H1 (cell line): Measurements from ENCODE around the gene VIPR2. TPM values are rescaled to one million over a fixed set of nuclear protein-coding genes. Genes with fewer than 3 reads are reported as not detected.

Source experiments
- CTCF ChIA-PET: fragments of 300-600 bp; sonication (Branson Sonifier 250); formaldehyde crosslinking; loops from one replicate; lab custom pipeline; 2021; ENCODE audit not compliant: partially characterized antibody; lab: Charles Lee
- POLR2A ChIA-PET: fragments of 300-600 bp; sonication (Branson Sonifier 250); formaldehyde crosslinking; loops from one replicate; lab custom pipeline; 2021; ENCODE audit warnings: inconsistent platforms; ENCODE audit not compliant: partially characterized antibody; lab: Charles Lee
- DNase-seq, 2 experiments: peaks; one replicate each; pipeline versions ENCODE4 v3.0.0 to v3.0.0-alpha.2; 2010 to 2022; ENCODE audit warnings: low spot score in 2 of 2, low read depth in 1 of 2, mixed read lengths in 1 of 2
- FAIRE-seq: peaks from 2 replicates; lab custom pipeline; 2011; peaks lifted over from hg19 to GRCh38; lab: Jason Lieb, UNC
- H2AFZ ChIP-seq: 2 replicates; pipeline ENCODE4 v1.8.1; 2012; ENCODE audit warnings: low read length, inconsistent platforms
- H2AK5ac ChIP-seq: 2 replicates; pipeline ENCODE4 v1.6.1; 2013; ENCODE audit warnings: low read depth, low read length
- H2BK120ac ChIP-seq: replicated peaks from 2 replicates; pipeline ENCODE3; 2013; ENCODE audit warnings: low read depth, low read length, inconsistent platforms
- H2BK12ac ChIP-seq: 2 replicates; pipeline ENCODE4 v1.6.1; 2013; ENCODE audit warnings: low read depth, low read length
- H2BK15ac ChIP-seq: 2 replicates; pipeline ENCODE4 v1.6.1; 2013; ENCODE audit warnings: low read length
- H2BK20ac ChIP-seq: 2 replicates; pipeline ENCODE4 v1.6.1; 2013; ENCODE audit warnings: low read length
- H2BK5ac ChIP-seq: 2 replicates; pipeline ENCODE4 v1.6.1; 2013; ENCODE audit warnings: low read depth, low read length
- H3K14ac ChIP-seq: 2 replicates; pipeline ENCODE4 v1.6.1; 2013; ENCODE audit warnings: inconsistent platforms; ENCODE audit not compliant: insufficient read length
- H3K18ac ChIP-seq: 2 replicates; pipeline ENCODE4 v1.6.1; 2013; ENCODE audit warnings: low read length; ENCODE audit errors: extremely low read depth
- H3K23ac ChIP-seq: 2 replicates; pipeline ENCODE4 v1.6.1; 2013; ENCODE audit warnings: inconsistent platforms; ENCODE audit not compliant: insufficient read length
- H3K23me2 ChIP-seq: 2 replicates; pipeline ENCODE4 v1.6.1; 2013; ENCODE audit warnings: low read depth, low read length
- H3K27ac ChIP-seq: 2 replicates; pipeline ENCODE4 v1.6.1; 2011; ENCODE audit warnings: low read depth, low read length, inconsistent platforms
- H3K27me3 ChIP-seq, 4 experiments: replicated peaks in 1 of 4; 1 replicate in 1 of 4; 2 replicates in 3 of 4; pipeline versions ENCODE4 v1.6.1 to v1.8.1; 2011 to 2013; ENCODE audit warnings: low read length in 3 of 4, mild to moderate bottlenecking in 3 of 4, inconsistent platforms in 2 of 4, mixed read lengths in 2 of 4, moderate library complexity in 1 of 4; ENCODE audit not compliant: control insufficient read depth in 3 of 4, insufficient read depth in 3 of 4; ENCODE audit errors: extremely low read depth in 1 of 4
- H3K36me3 ChIP-seq, 4 experiments: 2 replicates each; pipeline versions ENCODE4 v1.6.1 to v1.8.1; 2011 to 2013; ENCODE audit warnings: mild to moderate bottlenecking in 4 of 4, low read length in 3 of 4, moderate library complexity in 2 of 4, control low read depth in 1 of 4, inconsistent platforms in 1 of 4; ENCODE audit not compliant: insufficient read depth in 4 of 4, control insufficient read depth in 2 of 4
- H3K4ac ChIP-seq: replicated peaks from 2 replicates; pipeline ENCODE3; 2013; ENCODE audit warnings: low read length, low read depth, mixed read lengths, inconsistent platforms; ENCODE audit not compliant: insufficient read length
- H3K4me1 ChIP-seq, 4 experiments: replicated peaks in 1 of 4; 1 replicate in 1 of 4; 2 replicates in 3 of 4; pipeline versions ENCODE4 v1.6.1 to v1.8.1; 2011 to 2013; ENCODE audit warnings: low read length in 3 of 4, inconsistent platforms in 2 of 4, mixed read lengths in 1 of 4; ENCODE audit not compliant: insufficient read depth in 4 of 4, control insufficient read depth in 3 of 4
- H3K4me2 ChIP-seq, 2 experiments: 2 replicates each; pipeline versions ENCODE4 v1.6.1 to v1.8.1; 2011 to 2013; ENCODE audit warnings: low read depth in 2 of 2, low read length in 2 of 2, control low read depth in 1 of 2, inconsistent platforms in 1 of 2, mild to moderate bottlenecking in 1 of 2; ENCODE audit not compliant: insufficient read depth in 1 of 2
- H3K4me3 ChIP-seq, 4 experiments: fragments of 200-600, 300-600 bp in 1 of 4; sonication (generic), shearing (Covaris generic), sonication (Bioruptor Twin) in 1 of 4; 2 replicates each; pipeline versions ENCODE4 v1.5.1 to v1.8.1; 2011 to 2016; ENCODE audit warnings: low read length in 4 of 4, low read depth in 3 of 4, control low read depth in 2 of 4, inconsistent platforms in 2 of 4, mild to moderate bottlenecking in 2 of 4, mixed read lengths in 1 of 4, moderate library complexity in 1 of 4; ENCODE audit not compliant: insufficient read depth in 2 of 4; ENCODE audit errors: extremely low read depth in 1 of 4
- H3K56ac ChIP-seq: replicated peaks from 2 replicates; pipeline ENCODE3; 2013; ENCODE audit warnings: low read depth, mild to moderate bottlenecking, mixed read lengths, low read length, inconsistent platforms; ENCODE audit not compliant: insufficient read length
- H3K79me1 ChIP-seq: 2 replicates; pipeline ENCODE4 v1.6.1; 2013; ENCODE audit warnings: low read depth, low read length, control low read depth
- H3K79me2 ChIP-seq, 2 experiments: 2 replicates each; pipeline versions ENCODE4 v1.6.1 to v1.8.1; 2012 to 2013; ENCODE audit warnings: low read length in 2 of 2, mild to moderate bottlenecking in 2 of 2, inconsistent platforms in 1 of 2; ENCODE audit not compliant: insufficient read depth in 2 of 2, control insufficient read depth in 1 of 2
- H3K9ac ChIP-seq, 4 experiments: replicated peaks in 1 of 4; 1 replicate in 1 of 4; 2 replicates in 3 of 4; pipeline versions ENCODE4 v1.6.1 to v1.8.1; 2011 to 2013; ENCODE audit warnings: low read depth in 3 of 4, low read length in 3 of 4, control low read depth in 2 of 4, mild to moderate bottlenecking in 2 of 4, moderate library complexity in 2 of 4, inconsistent platforms in 1 of 4; ENCODE audit errors: extremely low read depth in 1 of 4
- H3K9me3 ChIP-seq, 2 experiments: 2 replicates each; pipeline versions ENCODE4 v1.6.1 to v1.8.1; 2012 to 2013; ENCODE audit warnings: mild to moderate bottlenecking in 2 of 2, moderate library complexity in 2 of 2, control low read depth in 1 of 2, inconsistent platforms in 1 of 2, low read depth in 1 of 2, low read length in 1 of 2, mixed read lengths in 1 of 2; ENCODE audit not compliant: insufficient read depth in 2 of 2
- H4K20me1 ChIP-seq, 2 experiments: replicated peaks in 1 of 2; 2 replicates each; pipeline versions ENCODE3 to v1.8.1; 2011 to 2013; ENCODE audit warnings: inconsistent platforms in 2 of 2, low read length in 2 of 2, mild to moderate bottlenecking in 1 of 2; ENCODE audit not compliant: insufficient read depth in 2 of 2, control insufficient read depth in 1 of 2
- H4K5ac ChIP-seq: 2 replicates; pipeline ENCODE4 v1.6.1; 2013; ENCODE audit warnings: low read length, low read depth, mixed read lengths, inconsistent platforms; ENCODE audit not compliant: insufficient read length
- H4K8ac ChIP-seq: 2 replicates; pipeline ENCODE4 v1.8.0; 2013; ENCODE audit warnings: mild to moderate bottlenecking, moderate library complexity, low read length, inconsistent platforms; ENCODE audit not compliant: insufficient read depth; ENCODE audit errors: extremely low read depth
- H4K91ac ChIP-seq: replicated peaks from 2 replicates; pipeline ENCODE3; 2013; ENCODE audit warnings: low read length, mixed read lengths, inconsistent platforms; ENCODE audit not compliant: insufficient read length
- BACH1 ChIP-seq: IDR thresholded peaks from 2 replicates; pipeline ENCODE4 v1.6.1; 2012; ENCODE audit warnings: low read length, improper control_type of control experiment
- BRCA1 ChIP-seq: IDR thresholded peaks from 2 replicates; pipeline ENCODE4 v1.6.1; 2012; ENCODE audit warnings: low read depth, low read length, improper control_type of control experiment
- CBX8 ChIP-seq: fragments of 300-800, 300-1000 bp; sonication (generic); IDR thresholded peaks from 2 replicates; pipeline ENCODE4 v1.7.1; 2016; ENCODE audit warnings: low read depth, low read length, borderline replicate concordance
- CHD2 ChIP-seq: IDR thresholded peaks from 2 replicates; pipeline ENCODE4 v1.6.1; 2012; ENCODE audit warnings: low read length, improper control_type of control experiment
- EGR1 ChIP-seq: IDR thresholded peaks from 2 replicates; pipeline ENCODE4 v1.6.1; 2011; ENCODE audit warnings: low read depth, low read length, borderline replicate concordance
- EZH2 ChIP-seq: fragments of 200-600 bp; sonication (generic); IDR thresholded peaks from 2 replicates; pipeline ENCODE4 v1.7.1; 2012; ENCODE audit warnings: low read depth, mild to moderate bottlenecking, moderate library complexity, low read length, inconsistent platforms; ENCODE audit not compliant: severe bottlenecking
- RAD21 ChIP-seq, 2 experiments: IDR thresholded peaks in 1 of 2; conservative IDR thresholded peaks in 1 of 2; 2 replicates each; pipeline ENCODE4 v1.6.1; 2011; ENCODE audit warnings: low read depth in 2 of 2, low read length in 2 of 2, improper control_type of control experiment in 1 of 2, inconsistent platforms in 1 of 2, mild to moderate bottlenecking in 1 of 2, moderate library complexity in 1 of 2
- TEAD4 ChIP-seq: IDR thresholded peaks from 2 replicates; pipeline ENCODE4 v1.6.1; 2012; ENCODE audit warnings: low read depth, low read length, inconsistent platforms, mixed read lengths
- WGBS, 2 experiments: shearing (Covaris generic) in 1 of 2; methylation state at CpG; one replicate each; pipeline versions ENCODE4 v1.1.6 to v1.1.7; 2013 to 2015; ENCODE audit warnings: low lambda C conversion rate in 2 of 2, mixed read lengths in 2 of 2, inconsistent platforms in 1 of 2, low coverage in 1 of 2, missing lambda C conversion rate in 1 of 2; ENCODE audit not compliant: insufficient replicate concordance in 2 of 2, insufficient coverage in 1 of 2, insufficient read length in 1 of 2; ENCODE audit errors: extremely low coverage in 1 of 2, missing lambda C conversion rate in 1 of 2; 5-methylcytosine and 5-hydroxymethylcytosine counted together
- polyA plus RNA-seq, 7 experiments: library from polyadenylated mRNA; depleted of rRNA in 3 of 7; stranded (reverse) in 5 of 7; unstranded in 2 of 7; fragments of >200 nt in 5 of 7; fragments of 200-250 nt in 2 of 7; gene quantifications; 1 replicate in 5 of 7; 2 replicates in 1 of 7; 4 replicates in 1 of 7; pipeline versions ENCODE4 v1.2.1 to v1.2.3, GENCODE V29; 2011 to 2013; ENCODE audit warnings: missing spikeins in 2 of 7, mixed read lengths in 2 of 7
- total RNA-seq: library from RNA; stranded (reverse); fragmentation: NEBNext Ultra II Directional; extraction: Animal tissue kit (Norgen Biotek cat#: 25700); gene quantifications from 2 replicates; pipeline ENCODE4 v1.2.1, GENCODE V29; 2021

VIPR2 gene
- total and polyA plus RNA-seq, 2 of the 8 experiments (the other 6 are each of a cell fraction or from before 2014, with no cell fraction given) = 2.4 to 6.3 TPM

- H2AFZ ChIP-seq = no peak overlapping the region
- H4K5ac ChIP-seq = no peak overlapping the region
- TF ChIP-seq CBX8 (no peak), EGR1 (no peak), RAD21 (IDR thresholded peaks at IDR 0.05 in 1 of 2, conservative IDR thresholded peaks at IDR 0.05 in 1 of 2; ENCODE audit: low read depth in 2 of 2, low read length in 2 of 2) (no peak), BRCA1 (no peak), EZH2 (no peak), CHD2 (no peak), BACH1 (no peak), TEAD4 (no peak)
- TF ChIP-seq, all 59 proteins: peak for 0
- Histone ChIP-seq H3K36me3 (no peaks in the 10 kb centered on the region), H3K4ac (no peak overlapping the region), H3K23me2 (no peaks in the 10 kb centered on the region; the same call in 1 of the 2 replicates), H2BK15ac (no peak overlapping the region), H2BK120ac (no peak overlapping the region), H3K79me1 (no peaks in the 10 kb centered on the region), H3K4me2 (no peak overlapping the region), H4K8ac (no peak overlapping the region), H3K4me1 (no peaks in the 10 kb centered on the region), H3K79me2 (no peaks in the 10 kb centered on the region), H3K18ac (no peak overlapping the region), H2BK5ac (0 out of 2 replicates have a peak overlapping the region, but pooled peaks have one; percentile 16), H3K9ac (no peak overlapping the region), H2AK5ac (no peak overlapping the region), H3K14ac (no peak overlapping the region), H3K56ac (no peak overlapping the region), H3K27me3 (no peaks in the 10 kb centered on the region), H3K4me3 (no peak overlapping the region), H3K27ac (no peak overlapping the region), H4K20me1 (peaks cover 0 to 2% of the 10 kb centered on the region in 2 experiments), H2BK12ac (no peak overlapping the region), H2BK20ac (no peak overlapping the region), H3K23ac (no peak overlapping the region), H3K9me3 (no peaks in the 10 kb centered on the region), H4K91ac (no peak overlapping the region)
- POLR2A ChIA-PET = no interaction called here
- CTCF ChIA-PET = interaction anchor here (0.9 kb wide), 1 partner anchor 89 kb away, joined by 4 read pairs; no protein-coding TSS in a partner anchor
- 94% methylated on average over 13 of the region's 13 CpGs; no CpG with 5 or more reads in 1 of the 2 experiments for WGBS, 2 experiments
- DNase-seq (peak in 1 of 2 experiments; percentile 33), FAIRE-seq (no peak)
These were observed 53.6 kb downstream of the VIPR2 start for GRCh38 chr7:159091041-159091440.
